Measurements from ENCODE around the gene SPSB1.

DNA sequence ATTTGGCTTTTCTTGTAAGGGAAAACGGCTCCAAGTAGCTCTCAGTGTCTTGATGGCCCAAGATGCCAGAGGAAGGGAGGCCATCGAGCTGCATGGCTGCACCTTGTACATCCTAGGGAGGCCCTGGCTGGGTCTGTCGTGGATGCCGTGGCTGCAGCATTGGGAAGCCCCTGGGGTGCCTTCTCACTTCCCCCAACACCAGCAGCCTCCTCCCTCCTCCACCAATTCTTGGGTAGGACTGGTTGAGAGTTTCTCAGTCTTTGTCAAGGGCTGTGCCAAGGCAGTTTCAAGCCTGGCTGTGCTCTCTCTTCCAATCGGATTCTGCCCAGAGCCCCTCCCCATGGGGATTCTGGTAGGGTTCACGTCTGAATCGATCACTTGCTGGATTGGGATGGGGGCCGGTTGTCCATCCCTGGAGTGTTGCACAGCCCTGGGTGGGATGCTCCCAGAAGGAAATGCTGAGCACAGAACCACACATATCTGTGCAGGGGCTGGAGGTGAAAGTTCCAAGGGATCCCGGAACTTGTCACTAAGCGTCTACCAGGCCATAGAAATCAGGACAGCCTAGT is 14.0 kb upstream of the SPSB1 start:
- TF ChIP-seq, protein P1, sequence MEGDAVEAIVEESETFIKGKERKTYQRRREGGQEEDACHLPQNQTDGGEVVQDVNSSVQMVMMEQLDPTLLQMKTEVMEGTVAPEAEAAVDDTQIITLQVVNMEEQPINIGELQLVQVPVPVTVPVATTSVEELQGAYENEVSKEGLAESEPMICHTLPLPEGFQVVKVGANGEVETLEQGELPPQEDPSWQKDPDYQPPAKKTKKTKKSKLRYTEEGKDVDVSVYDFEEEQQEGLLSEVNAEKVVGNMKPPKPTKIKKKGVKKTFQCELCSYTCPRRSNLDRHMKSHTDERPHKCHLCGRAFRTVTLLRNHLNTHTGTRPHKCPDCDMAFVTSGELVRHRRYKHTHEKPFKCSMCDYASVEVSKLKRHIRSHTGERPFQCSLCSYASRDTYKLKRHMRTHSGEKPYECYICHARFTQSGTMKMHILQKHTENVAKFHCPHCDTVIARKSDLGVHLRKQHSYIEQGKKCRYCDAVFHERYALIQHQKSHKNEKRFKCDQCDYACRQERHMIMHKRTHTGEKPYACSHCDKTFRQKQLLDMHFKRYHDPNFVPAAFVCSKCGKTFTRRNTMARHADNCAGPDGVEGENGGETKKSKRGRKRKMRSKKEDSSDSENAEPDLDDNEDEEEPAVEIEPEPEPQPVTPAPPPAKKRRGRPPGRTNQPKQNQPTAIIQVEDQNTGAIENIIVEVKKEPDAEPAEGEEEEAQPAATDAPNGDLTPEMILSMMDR (conservative IDR thresholded peaks at IDR 0.05 in 1 of 2, IDR thresholded peaks at IDR 0.05 in 1 of 2; ENCODE audit: extremely low read depth in 1 of 2, insufficient read depth in 1 of 2, low read depth in 1 of 2, low read length in 2 of 2) = no peak
- no peak for TF ChIP-seq EZH2 (IDR thresholded peaks at IDR 0.05; ENCODE audit: borderline replicate concordance, low read length)

Data from mammary epithelial cell (primary cell).